ENCODE results near the gene TBKBP1. TPM values are rescaled to one million over a fixed set of nuclear protein-coding genes. Genes with fewer than 3 reads are reported as not detected.

Gene TBKBP1
- total RNA-seq, 1 donor from 2014 or later, result 14.8 TPM

DNA sequence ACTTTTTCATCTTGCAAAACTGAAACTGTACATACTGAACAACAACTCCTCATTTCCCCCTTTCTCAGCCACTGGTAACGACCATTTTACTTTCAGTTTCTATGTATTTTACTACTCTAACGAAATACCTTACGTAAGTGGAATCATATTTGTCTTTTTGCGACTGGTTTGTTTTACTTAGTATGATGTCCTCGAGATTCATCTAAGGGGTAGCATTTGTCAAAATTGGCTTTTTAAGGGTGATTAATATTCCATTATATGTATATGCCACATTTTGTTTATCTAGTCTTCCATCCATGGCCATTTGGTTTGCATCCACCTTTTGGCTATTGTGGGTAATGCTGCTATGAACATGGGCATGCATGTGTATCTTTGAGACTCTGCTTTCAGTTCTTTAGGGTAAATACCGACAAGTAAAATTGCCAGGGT lies 33.9 kb upstream of the TBKBP1 start:
- peak overlapping the region; percentile 38 for H3K27ac ChIP-seq (replicated peaks)
- intact Hi-C loops (cut with micrococcal nuclease), result no loop called here
- no peaks in the 10 kb centered on the region for H3K9me3 ChIP-seq (replicated peaks)
- H3K27me3 ChIP-seq (ENCODE audit: low read depth), result no peaks in the 10 kb centered on the region
- H3K4me1 ChIP-seq, result peaks cover 27% of the 10 kb centered on the region
- no peak overlapping the region for H3K4me3 ChIP-seq
- H3K36me3 ChIP-seq, result peaks cover 98% of the 10 kb centered on the region
- DNase-seq, result no peak
- TF ChIP-seq, protein P1, sequence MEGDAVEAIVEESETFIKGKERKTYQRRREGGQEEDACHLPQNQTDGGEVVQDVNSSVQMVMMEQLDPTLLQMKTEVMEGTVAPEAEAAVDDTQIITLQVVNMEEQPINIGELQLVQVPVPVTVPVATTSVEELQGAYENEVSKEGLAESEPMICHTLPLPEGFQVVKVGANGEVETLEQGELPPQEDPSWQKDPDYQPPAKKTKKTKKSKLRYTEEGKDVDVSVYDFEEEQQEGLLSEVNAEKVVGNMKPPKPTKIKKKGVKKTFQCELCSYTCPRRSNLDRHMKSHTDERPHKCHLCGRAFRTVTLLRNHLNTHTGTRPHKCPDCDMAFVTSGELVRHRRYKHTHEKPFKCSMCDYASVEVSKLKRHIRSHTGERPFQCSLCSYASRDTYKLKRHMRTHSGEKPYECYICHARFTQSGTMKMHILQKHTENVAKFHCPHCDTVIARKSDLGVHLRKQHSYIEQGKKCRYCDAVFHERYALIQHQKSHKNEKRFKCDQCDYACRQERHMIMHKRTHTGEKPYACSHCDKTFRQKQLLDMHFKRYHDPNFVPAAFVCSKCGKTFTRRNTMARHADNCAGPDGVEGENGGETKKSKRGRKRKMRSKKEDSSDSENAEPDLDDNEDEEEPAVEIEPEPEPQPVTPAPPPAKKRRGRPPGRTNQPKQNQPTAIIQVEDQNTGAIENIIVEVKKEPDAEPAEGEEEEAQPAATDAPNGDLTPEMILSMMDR (IDR thresholded peaks at IDR 0.05; ENCODE audit: borderline replicate concordance), result no peak

- H3K27me3 ChIP-seq (ENCODE audit: low read depth), result no peaks in the 10 kb centered on the region
- intact Hi-C loops (cut with micrococcal nuclease), result no loop called here
- no peak overlapping the region for H3K4me3 ChIP-seq
- no peak for DNase-seq
- no peak overlapping the region for H3K27ac ChIP-seq (replicated peaks)
- H3K36me3 ChIP-seq, result peaks cover 97% of the 10 kb centered on the region
- peaks cover 8% of the 10 kb centered on the region for H3K4me1 ChIP-seq
- TF ChIP-seq, protein P1 (IDR thresholded peaks at IDR 0.05; ENCODE audit: borderline replicate concordance), result peak; percentile 80
- H3K9me3 ChIP-seq (replicated peaks), result no peaks in the 10 kb centered on the region
Observed at GRCh38 chr17:47663912-47664623, 29.9 kb upstream of the TBKBP1 start.

DNA sequence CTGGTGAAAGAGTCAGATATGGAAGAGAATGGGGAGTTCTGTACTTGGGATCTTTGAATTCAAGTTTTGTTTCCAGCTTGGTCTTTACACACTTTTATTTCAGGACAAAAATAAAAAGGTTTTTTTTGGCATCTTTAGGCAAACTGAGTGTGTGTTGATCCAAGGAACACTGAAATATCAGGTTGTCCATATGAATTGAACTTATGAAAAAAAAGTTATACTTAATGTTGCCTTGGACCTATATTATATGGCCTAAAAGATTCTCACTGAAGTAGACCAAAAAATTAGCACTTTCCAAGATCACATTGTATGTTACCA lies 29.4 kb upstream of the TBKBP1 start:
- no peaks in the 10 kb centered on the region for H3K9me3 ChIP-seq (replicated peaks)
- H3K4me3 ChIP-seq, result no peak overlapping the region
- TF ChIP-seq, protein P1 (IDR thresholded peaks at IDR 0.05; ENCODE audit: borderline replicate concordance), result peak; percentile 4
- peaks cover 97% of the 10 kb centered on the region for H3K36me3 ChIP-seq
- no peak overlapping the region for H3K27ac ChIP-seq (replicated peaks)
- peaks cover 3% of the 10 kb centered on the region for H3K4me1 ChIP-seq
- intact Hi-C loops (cut with micrococcal nuclease), result no loop called here
- no peak for DNase-seq
- H3K27me3 ChIP-seq (ENCODE audit: low read depth), result no peaks in the 10 kb centered on the region

DNA sequence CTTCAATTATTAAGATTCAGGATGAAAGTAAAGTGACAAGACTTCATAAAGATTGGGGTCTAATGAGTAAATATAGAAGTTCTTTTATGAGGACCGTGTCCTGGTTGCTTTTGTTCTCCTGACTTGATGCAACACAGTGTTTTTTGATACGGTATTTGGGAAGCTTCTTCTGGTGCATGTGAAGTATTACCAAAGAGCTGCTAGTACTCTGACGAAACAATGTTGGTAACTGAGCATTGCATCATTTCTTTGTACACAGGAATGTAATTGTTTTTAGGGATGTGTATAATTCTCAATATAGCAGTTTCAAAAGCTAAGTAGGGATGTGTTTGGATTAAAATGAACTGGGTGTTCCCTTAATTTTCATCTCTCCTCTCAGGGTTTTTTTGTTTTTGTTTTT lies 28.3 kb upstream of the TBKBP1 start:
- Histone ChIP-seq H3K4me1 (no peaks in the 10 kb centered on the region), H3K9me3 (replicated peaks) (no peaks in the 10 kb centered on the region), H3K36me3 (peaks cover 97% of the 10 kb centered on the region), H3K27ac (replicated peaks) (no peak overlapping the region), H3K4me3 (no peak overlapping the region), H3K27me3 (ENCODE audit: low read depth) (no peaks in the 10 kb centered on the region)
- TF ChIP-seq, protein P1 (IDR thresholded peaks at IDR 0.05; ENCODE audit: borderline replicate concordance), result no peak
- DNase-seq, result no peak
- intact Hi-C loops (cut with micrococcal nuclease), result no loop called here

- peaks cover 97% of the 10 kb centered on the region for H3K36me3 ChIP-seq
- intact Hi-C loops (cut with micrococcal nuclease), result no loop called here
- no peak for DNase-seq
- no peak overlapping the region for H3K4me3 ChIP-seq
- H3K27ac ChIP-seq (replicated peaks), result no peak overlapping the region
- H3K9me3 ChIP-seq (replicated peaks), result no peaks in the 10 kb centered on the region
- TF ChIP-seq, protein P1 (IDR thresholded peaks at IDR 0.05; ENCODE audit: borderline replicate concordance), result no peak
- no peaks in the 10 kb centered on the region for H3K4me1 ChIP-seq
- no peaks in the 10 kb centered on the region for H3K27me3 ChIP-seq (ENCODE audit: low read depth)
Observed at GRCh38 chr17:47669081-47669480, 24.9 kb upstream of the TBKBP1 start.
